Activated naive CD4-positive, alpha-beta T cell treated with anti-CD3 and anti-CD28 coated beads, Interleukin-2, amount 10 ng/mL, durations not matched to agents 7 days and 5 days (primary cell): Measurements from ENCODE around the gene UAP1L1.

Experiments
- CTCF ChIA-PET: fragments of 350-600 bp; sonication (Branson Sonifier 250); formaldehyde crosslinking; loops from one replicate; lab custom pipeline; 2021; ENCODE audit warnings: antibody characterized with exemption; lab: Charles Lee
- DNase-seq: peaks from one replicate; pipeline ENCODE4 v3.0.0-alpha.2; 2020
- H3K27ac Mint-ChIP-seq: one replicate; pipeline ENCODE4 v1.8.0; 2021; ENCODE audit warnings: mild to moderate bottlenecking, moderate library complexity, mixed read lengths
- H3K27me3 Mint-ChIP-seq: one replicate; pipeline ENCODE4 v1.8.0; 2021; ENCODE audit warnings: mild to moderate bottlenecking, mixed read lengths
- H3K36me3 Mint-ChIP-seq: one replicate; pipeline ENCODE4 v1.8.0; 2021; ENCODE audit warnings: mixed read lengths
- H3K4me1 Mint-ChIP-seq: one replicate; pipeline ENCODE4 v1.8.0; 2021; ENCODE audit warnings: mixed read lengths
- H3K4me3 Mint-ChIP-seq: one replicate; pipeline ENCODE4 v1.8.0; 2021; ENCODE audit warnings: mild to moderate bottlenecking, moderate library complexity, mixed read lengths
- H3K9me3 Mint-ChIP-seq: one replicate; pipeline ENCODE4 v1.8.0; 2021; ENCODE audit warnings: mixed read lengths

UAP1L1 gene

GRCh38 chr9:137068539-137069507, 8.5 kb upstream of the UAP1L1 start:
- peaks cover 10% of the 10 kb centered on the region for H3K36me3 Mint-ChIP-seq
- peaks cover 5% of the 10 kb centered on the region for H3K27me3 Mint-ChIP-seq
- no peak overlapping the region for H3K27ac Mint-ChIP-seq
- CTCF ChIA-PET: interaction anchor here (0.7 to 9.6 kb wide), 26 partner anchors 8 to 291 kb away, joined by 3 to 103 read pairs (median 5); partner anchors contain the start of genes AJM1, MAN1B1, NDOR1 and NPDC1
- H3K4me1 Mint-ChIP-seq: peaks cover 33% of the 10 kb centered on the region
- peak overlapping the region; percentile 68 for H3K4me3 Mint-ChIP-seq
- H3K9me3 Mint-ChIP-seq: no peaks in the 10 kb centered on the region
- DNase-seq: no peak

DNA sequence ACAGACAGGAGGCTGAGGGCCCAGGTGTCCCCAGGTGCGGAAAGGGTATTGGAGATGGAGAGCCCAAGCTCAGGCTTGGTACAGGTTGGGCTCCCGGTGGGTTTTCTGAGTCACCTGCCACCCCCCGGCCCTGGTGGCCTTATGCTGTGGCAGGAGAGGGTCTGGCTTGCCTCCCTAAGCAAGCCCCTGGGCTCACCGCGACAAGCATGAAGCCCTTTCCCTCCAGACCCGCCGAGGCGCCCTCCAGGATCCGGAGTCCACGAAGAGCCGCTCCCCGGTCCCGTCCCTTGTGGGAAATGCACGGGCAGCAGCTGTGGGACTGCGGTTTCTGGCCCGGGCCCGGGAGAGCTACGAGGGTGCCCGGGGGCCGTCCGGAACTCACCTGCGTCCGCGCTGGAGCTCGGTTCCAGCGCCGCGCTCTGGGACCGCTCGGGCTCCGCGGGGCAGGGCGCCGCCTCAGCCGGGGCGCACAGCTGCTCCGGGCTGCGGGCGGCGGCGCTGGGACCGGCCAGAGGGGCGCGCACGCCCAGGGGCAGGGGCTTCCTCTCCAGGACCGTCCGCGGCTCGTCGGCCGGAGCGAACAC, 7.7 kb upstream of the UAP1L1 start:
- CTCF ChIA-PET: interaction anchor here (0.8 to 9.6 kb wide), 10 partner anchors 9 to 134 kb away, joined by 3 to 103 read pairs (median 7); partner anchors contain the start of gene NPDC1
- H3K4me1 Mint-ChIP-seq: peaks cover 33% of the 10 kb centered on the region
- peaks cover 7% of the 10 kb centered on the region for H3K36me3 Mint-ChIP-seq
- no peak overlapping the region for H3K27ac Mint-ChIP-seq
- H3K9me3 Mint-ChIP-seq: no peaks in the 10 kb centered on the region
- peaks cover 7% of the 10 kb centered on the region for H3K27me3 Mint-ChIP-seq
- no peak for DNase-seq
- peak overlapping the region; percentile 68 for H3K4me3 Mint-ChIP-seq

DNA sequence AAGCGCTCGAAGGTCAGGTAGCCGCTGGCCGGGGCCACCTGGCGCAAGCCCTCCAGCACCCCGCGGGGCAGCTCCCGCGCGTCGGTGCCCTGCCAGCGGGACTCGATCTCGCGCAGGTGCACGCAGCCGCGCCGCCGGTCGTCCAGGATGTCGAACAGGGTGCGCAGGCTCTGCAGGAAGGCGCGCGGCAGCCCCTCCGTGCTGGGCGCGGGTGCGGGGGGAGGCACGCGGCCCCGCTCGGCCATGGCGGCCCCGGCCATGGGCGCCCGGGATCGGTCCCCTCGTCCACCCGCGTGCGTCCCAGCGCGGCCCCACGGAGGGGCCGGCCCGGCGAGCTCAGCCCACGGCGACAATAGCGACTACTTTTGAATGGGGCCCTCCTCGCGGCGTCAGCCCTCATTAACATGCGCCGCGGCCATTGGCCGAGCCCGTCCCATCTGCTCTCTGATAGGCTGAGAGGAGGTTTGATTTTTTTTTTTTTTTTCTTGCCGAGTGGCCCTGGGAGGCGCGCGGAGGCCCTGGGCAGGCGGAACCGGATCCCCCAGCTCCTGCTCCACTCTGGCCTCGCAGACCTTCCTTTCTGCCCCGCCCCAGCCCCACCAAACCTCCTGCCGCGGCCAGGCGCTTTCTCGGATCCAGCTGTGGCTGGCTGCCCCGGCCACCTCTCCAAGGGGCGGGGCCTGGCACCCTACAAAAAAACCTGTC, 7.0 kb upstream of the UAP1L1 start, which contains the start of gene SAPCD2:
Gene SAPCD2 (minus strand): TSS at position 357 of the 705 bp plus-strand sequence. CDS start 97 bp downstream, at position 260.
- CTCF ChIA-PET: interaction anchor here (0.6 to 9.6 kb wide), 9 partner anchors 9 to 166 kb away, joined by 3 to 103 read pairs (median 6); partner anchors contain the start of genes MAN1B1 and NPDC1
- H3K36me3 Mint-ChIP-seq: peaks cover 7% of the 10 kb centered on the region
- peaks cover 11% of the 10 kb centered on the region for H3K27me3 Mint-ChIP-seq
- H3K9me3 Mint-ChIP-seq: no peaks in the 10 kb centered on the region
- H3K27ac Mint-ChIP-seq: peak within 1 kb of the TSS; percentile 81
- peaks cover 33% of the 10 kb centered on the region for H3K4me1 Mint-ChIP-seq
- peak; percentile 93 for DNase-seq
- peak within 1 kb of the TSS; percentile 80 for H3K4me3 Mint-ChIP-seq

- Mint-ChIP-seq H3K27ac (peak overlapping the region; percentile 81), H3K4me3 (peak overlapping the region; percentile 80), H3K27me3 (peaks cover 11% of the 10 kb centered on the region), H3K9me3 (no peaks in the 10 kb centered on the region), H3K4me1 (peaks cover 34% of the 10 kb centered on the region), H3K36me3 (peaks cover 4% of the 10 kb centered on the region)
- no peak for DNase-seq
- CTCF ChIA-PET: interaction anchor here (0.6 to 9.6 kb wide), 7 partner anchors 11 to 166 kb away, joined by 3 to 103 read pairs (median 5); partner anchors contain the start of genes MAN1B1 and NPDC1
These were observed 6.4 kb upstream of the UAP1L1 start for GRCh38 chr9:137070906-137071275.

- H3K9me3 Mint-ChIP-seq: no peaks in the 10 kb centered on the region
- peaks cover 11% of the 10 kb centered on the region for H3K27me3 Mint-ChIP-seq
- peak overlapping the region; percentile 80 for H3K4me3 Mint-ChIP-seq
- H3K27ac Mint-ChIP-seq: peak overlapping the region; percentile 81
- H3K4me1 Mint-ChIP-seq: peaks cover 34% of the 10 kb centered on the region
- CTCF ChIA-PET: interaction anchor here (0.6 to 9.6 kb wide), 7 partner anchors 11 to 165 kb away, joined by 3 to 103 read pairs (median 4); partner anchors contain the start of genes MAN1B1 and NPDC1
- H3K36me3 Mint-ChIP-seq: peaks cover 4% of the 10 kb centered on the region
- no peak for DNase-seq
These were observed 6.0 kb upstream of the UAP1L1 start for GRCh38 chr9:137071282-137071681.

GRCh38 chr9:137073992-137074399, 3.3 kb upstream of the UAP1L1 start:
- Mint-ChIP-seq H3K4me3 (no peak overlapping the region), H3K9me3 (no peaks in the 10 kb centered on the region), H3K27me3 (peaks cover 18% of the 10 kb centered on the region), H3K27ac (no peak overlapping the region), H3K36me3 (no peaks in the 10 kb centered on the region), H3K4me1 (peaks cover 22% of the 10 kb centered on the region)
- no peak for DNase-seq
- CTCF ChIA-PET: interaction anchor here (1.6 kb wide), 1 partner anchor 153 kb away, joined by 4 read pairs; the partner anchor contains the start of gene RNF224

DNA sequence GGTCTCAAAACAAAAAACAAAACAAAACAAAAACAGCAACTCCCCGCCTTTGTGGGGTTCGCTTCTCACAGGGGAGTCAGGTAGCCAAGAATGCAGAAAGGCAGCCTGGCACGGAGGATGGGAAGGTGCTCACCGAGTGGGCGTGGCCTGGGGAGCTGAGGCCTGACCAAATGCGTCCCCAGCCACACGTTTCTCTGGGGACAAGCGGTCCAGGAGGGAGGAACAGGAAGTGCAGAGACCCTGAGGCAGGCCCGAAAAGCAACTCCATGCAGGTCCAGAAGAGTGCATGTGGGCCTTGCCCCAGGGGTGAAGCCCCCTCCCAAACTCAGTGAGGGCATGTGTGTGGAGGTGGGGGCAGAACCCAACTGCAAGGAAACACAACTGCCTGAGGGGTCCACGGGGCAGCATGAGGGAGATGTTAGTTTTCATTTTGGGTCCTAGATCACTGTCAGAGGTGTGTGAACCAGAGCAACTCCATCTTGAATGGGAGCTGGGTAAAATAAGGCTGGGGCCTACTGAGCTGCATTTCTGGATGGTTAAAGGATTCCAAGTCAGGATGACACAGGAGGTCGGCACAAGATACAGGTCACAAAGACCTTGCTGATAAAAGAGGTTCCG, 2.6 kb upstream of the UAP1L1 start:
- Mint-ChIP-seq H3K36me3 (peaks cover 5% of the 10 kb centered on the region), H3K4me3 (no peak overlapping the region)

DNA sequence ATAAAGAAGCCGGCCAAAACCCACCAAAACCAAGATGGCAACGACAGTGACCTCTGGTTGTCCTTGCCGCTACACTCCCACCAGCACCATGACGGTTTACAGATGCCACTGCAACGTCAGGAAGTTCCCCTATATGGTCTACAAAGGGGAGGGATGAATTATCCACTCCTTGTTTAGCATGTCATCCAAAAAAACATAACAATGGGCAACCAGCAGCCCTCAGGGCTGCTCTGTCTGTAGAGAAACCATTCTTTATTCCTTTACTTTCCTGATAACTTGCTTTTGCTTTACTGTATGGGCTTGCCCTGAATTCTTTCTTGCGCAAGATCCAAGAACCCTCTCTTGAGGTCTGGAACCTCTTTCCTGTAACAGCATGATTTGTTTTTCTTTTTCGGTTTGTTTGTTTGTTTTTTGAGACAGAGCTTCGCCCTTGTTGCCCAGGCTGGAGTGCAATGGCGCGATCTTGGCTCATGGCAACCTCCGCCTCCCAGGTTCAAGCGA, 2.0 kb upstream of the UAP1L1 start:
- H3K9me3 Mint-ChIP-seq: no peaks in the 10 kb centered on the region
- H3K4me1 Mint-ChIP-seq: peaks cover 26% of the 10 kb centered on the region
- H3K36me3 Mint-ChIP-seq: peaks cover 9% of the 10 kb centered on the region
- CTCF ChIA-PET: interaction anchor here (1.3 kb wide), 1 partner anchor 11 kb away, joined by 4 read pairs; no protein-coding TSS in a partner anchor
- DNase-seq: no peak
- H3K4me3 Mint-ChIP-seq: no peak overlapping the region
- H3K27me3 Mint-ChIP-seq: peaks cover 18% of the 10 kb centered on the region
- H3K27ac Mint-ChIP-seq: no peak overlapping the region

More for the DNA sequence above, 2.6 kb upstream of the UAP1L1 start:
- H3K9me3 Mint-ChIP-seq: no peaks in the 10 kb centered on the region
- peaks cover 23% of the 10 kb centered on the region for H3K4me1 Mint-ChIP-seq
- no peak overlapping the region for H3K27ac Mint-ChIP-seq
- no peak for DNase-seq
- CTCF ChIA-PET: interaction anchor here (1.6 kb wide), 1 partner anchor 153 kb away, joined by 4 read pairs; the partner anchor contains the start of gene RNF224
- H3K27me3 Mint-ChIP-seq: peaks cover 18% of the 10 kb centered on the region

DNA sequence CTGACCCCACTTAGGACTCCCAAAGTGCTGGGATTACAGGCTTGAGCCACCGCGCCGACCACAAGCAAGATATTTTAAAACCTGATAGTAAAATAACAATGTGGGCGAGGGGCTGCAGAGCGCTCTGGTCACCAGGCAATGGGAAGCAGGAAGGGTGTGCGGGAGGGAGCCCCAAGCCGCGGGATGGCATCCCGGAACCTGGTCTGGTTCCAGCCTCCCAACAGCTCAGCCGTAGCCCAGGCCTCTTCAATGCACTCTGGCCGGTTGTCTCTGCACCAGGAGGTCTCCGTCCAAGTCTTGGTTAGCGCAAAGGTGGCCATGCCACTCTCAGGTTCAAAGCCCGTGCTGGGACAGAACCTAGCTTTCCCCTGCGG, 694 bp upstream of the UAP1L1 start:
- Mint-ChIP-seq H3K4me3 (peak overlapping the region; percentile 64), H3K4me1 (peaks cover 13% of the 10 kb centered on the region), H3K27ac (no peak overlapping the region), H3K27me3 (peaks cover 18% of the 10 kb centered on the region), H3K9me3 (no peaks in the 10 kb centered on the region), H3K36me3 (peaks cover 9% of the 10 kb centered on the region)
- CTCF ChIA-PET: interaction anchor here (0.6 to 2.3 kb wide), 5 partner anchors 9 to 150 kb away, joined by 3 to 10 read pairs (median 3); no protein-coding TSS in a partner anchor
- DNase-seq: no peak

- Mint-ChIP-seq H3K27me3 (peaks cover 18% of the 10 kb centered on the region), H3K27ac (peak overlapping the region; percentile 74)
- peak; percentile 76 for DNase-seq
These were observed 709 bp downstream of the UAP1L1 start for GRCh38 chr9:137077758-137078693.

GRCh38 chr9:137078701-137079400, 1.5 kb downstream of the UAP1L1 start:
- H3K36me3 Mint-ChIP-seq: peaks cover 26% of the 10 kb centered on the region
- peak overlapping the region; percentile 76 for H3K4me3 Mint-ChIP-seq
- H3K27ac Mint-ChIP-seq: no peak overlapping the region
- no peak for DNase-seq
- H3K4me1 Mint-ChIP-seq: peaks cover 11% of the 10 kb centered on the region
- CTCF ChIA-PET: interaction anchor here (0.8 to 1.1 kb wide), 2 partner anchors 11 to 44 kb away, joined by 3 read pairs; no protein-coding TSS in a partner anchor
- H3K9me3 Mint-ChIP-seq: no peaks in the 10 kb centered on the region
- peaks cover 13% of the 10 kb centered on the region for H3K27me3 Mint-ChIP-seq

More at GRCh38 chr9:137077758-137078693, 709 bp downstream of the UAP1L1 start:
- CTCF ChIA-PET: interaction anchor here (0.7 to 2.3 kb wide), 3 partner anchors 9 to 148 kb away, joined by 3 to 10 read pairs (median 3); partner anchors contain the start of gene MAN1B1
- H3K4me3 Mint-ChIP-seq: peak overlapping the region; percentile 76
- H3K4me1 Mint-ChIP-seq: peaks cover 13% of the 10 kb centered on the region
- H3K36me3 Mint-ChIP-seq: peaks cover 21% of the 10 kb centered on the region
- no peaks in the 10 kb centered on the region for H3K9me3 Mint-ChIP-seq
